Measurements from ENCODE around the gene MACROD2.
"Not testable (repeated sequence)": the region's sequence is repeated elsewhere in the genome, so short reads cannot be mapped to it uniquely, and the experiment has no call there.

MACROD2 gene

GRCh38 chr20:14981486-14981885 lies 986.2 kb downstream of the MACROD2 start:
- not testable (repeated sequence) for DNase-seq

GRCh38 chr20:14982324-14982723 lies 987.0 kb downstream of the MACROD2 start:
- DNase-seq: not testable (repeated sequence)

- DNase-seq: no peak
Observed at GRCh38 chr20:14984305-14984704, 989.0 kb downstream of the MACROD2 start.

GRCh38 chr20:14984768-14985622 lies 989.7 kb downstream of the MACROD2 start:
- no peak for DNase-seq

GRCh38 chr20:14986026-14986655 lies 990.8 kb downstream of the MACROD2 start:
- no peak for DNase-seq

GRCh38 chr20:14986656-14987055 lies 991.3 kb downstream of the MACROD2 start:
- no peak for DNase-seq

- no peak for DNase-seq
Observed at GRCh38 chr20:14989535-14990290, 994.4 kb downstream of the MACROD2 start.

GRCh38 chr20:14991023-14991422 lies 995.7 kb downstream of the MACROD2 start:
- DNase-seq: no peak

- DNase-seq: no peak
Observed at GRCh38 chr20:14992153-14992552, 996.8 kb downstream of the MACROD2 start.

GRCh38 chr20:14992961-14993360 lies 997.6 kb downstream of the MACROD2 start:
- DNase-seq: no peak

GRCh38 chr20:14996883-14997672 lies 1001.8 kb downstream of the MACROD2 start:
- no peak for DNase-seq

GRCh38 chr20:14997791-14998190 lies 1002.5 kb downstream of the MACROD2 start:
- DNase-seq: no peak

- DNase-seq: no peak
Observed at GRCh38 chr20:15005300-15005986, 1010.1 kb downstream of the MACROD2 start.

- no peak for DNase-seq
Observed at GRCh38 chr20:15011631-15012030, 1016.3 kb downstream of the MACROD2 start.

GRCh38 chr20:15012566-15012965 lies 1017.2 kb downstream of the MACROD2 start:
- no peak for DNase-seq

- DNase-seq: not testable (repeated sequence)
Observed at GRCh38 chr20:15016875-15017274, 1021.6 kb downstream of the MACROD2 start.

GRCh38 chr20:15018966-15019365 lies 1023.6 kb downstream of the MACROD2 start:
- no peak for DNase-seq

GRCh38 chr20:15020845-15021244 lies 1025.5 kb downstream of the MACROD2 start:
- DNase-seq: no peak

GRCh38 chr20:15022921-15023320 lies 1027.6 kb downstream of the MACROD2 start:
- DNase-seq: no peak

- DNase-seq: no peak
Observed at GRCh38 chr20:15026759-15027158, 1031.4 kb downstream of the MACROD2 start.

GRCh38 chr20:15030826-15031225 lies 1035.5 kb downstream of the MACROD2 start:
- no peak for DNase-seq

All from suppressor macrophage treated with lipopolysaccharide for 1 hour (primary cell).